SHP77 (cell line): Measurements from ENCODE around the gene FIGNL2.

ENCODE experiments used
- DNase-seq, 2 experiments: peaks; one replicate each; lab custom pipeline; 2025; lab: John Stamatoyannopoulos, UW

FIGNL2 gene

DNA sequence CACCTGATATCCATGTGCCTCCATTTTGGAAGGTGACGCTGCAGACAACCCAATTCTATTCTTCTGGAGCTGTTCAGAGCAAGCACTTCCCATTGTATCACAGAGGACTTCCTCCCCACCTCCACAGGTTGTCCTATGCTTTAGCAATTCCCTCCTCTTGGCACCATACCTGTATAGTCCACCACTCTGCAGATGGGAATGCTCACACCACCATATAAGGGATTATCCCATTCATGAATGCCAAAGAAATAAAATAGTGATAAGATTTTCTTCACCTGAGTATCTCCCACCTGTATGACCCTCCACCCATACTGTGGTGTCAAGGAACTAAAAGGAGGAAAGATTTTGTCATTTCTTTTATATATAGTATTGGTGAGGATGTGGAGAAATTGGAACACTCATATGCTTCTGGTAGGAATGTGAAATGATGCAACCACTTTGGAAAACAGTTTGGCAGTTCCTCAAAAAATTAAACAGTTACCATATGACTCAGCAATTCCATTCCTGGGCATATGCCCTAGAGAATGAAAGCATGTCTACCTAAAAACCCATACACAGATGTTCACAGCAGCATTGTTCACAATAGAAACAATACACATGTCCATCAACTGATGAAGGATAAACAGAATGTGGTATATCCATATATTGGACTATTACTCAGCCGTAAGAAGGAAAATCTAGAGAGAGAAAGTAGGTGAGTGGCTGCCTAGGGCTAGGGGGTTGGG lies 75.2 kb downstream of the FIGNL2 start:
- no peak for DNase-seq

GRCh38 chr12:51771008-51771407 lies 77.5 kb downstream of the FIGNL2 start:
- DNase-seq = no peak
